ENCODE measurements around the gene GABRQ.
"Not testable (repeated sequence)": the region's sequence is repeated elsewhere in the genome, so short reads cannot be mapped to it uniquely, and the experiment has no call there.

GABRQ gene

GRCh38 chrX:152700390-152700789 is 62.7 kb downstream of the GABRQ start:
- H3K4me3 ChIP-seq; in situ Hi-C loops (cut with MboI; ENCODE audit: low sequenced_read_pairs); H3K36me3 ChIP-seq (replicated peaks); H3K27me3 ChIP-seq (ENCODE audit: low read depth); H3K4me1 ChIP-seq; DNase-seq (ENCODE audit: low spot score in 2 of 2); H3K9me3 ChIP-seq: not testable (repeated sequence)

GRCh38 chrX:152706500-152706899 is 68.8 kb downstream of the GABRQ start:
- H3K36me3 ChIP-seq (replicated peaks); in situ Hi-C loops (cut with MboI; ENCODE audit: low sequenced_read_pairs); H3K4me3 ChIP-seq; DNase-seq (ENCODE audit: low spot score in 2 of 2); H3K9me3 ChIP-seq; H3K27me3 ChIP-seq (ENCODE audit: low read depth); H3K4me1 ChIP-seq: not testable (repeated sequence)
